Breast epithelium (tissue), 4 donors: Measurements from ENCODE around the gene PKNOX2. TPM values are rescaled to one million over a fixed set of nuclear protein-coding genes. Genes with fewer than 3 reads are reported as not detected.

Experiments used
- DNase-seq, 2 donors: peaks; one replicate each; pipeline ENCODE4 v3.0.0-alpha.2; 2019; ENCODE audit warnings: low spot score in 2 of 2
- H3K27ac ChIP-seq, 2 donors: fragments of 200-600 bp; sonication (generic) in 1 of 2; one replicate each; pipeline ENCODE4 v1.5.1; 2016 to 2019; ENCODE audit warnings: mild to moderate bottlenecking in 1 of 2
- H3K27me3 ChIP-seq, 2 donors: fragments of 200-600 bp; sonication (generic) in 1 of 2; one replicate each; pipeline versions ENCODE4 v1.5.1 to v1.6.0; 2017 to 2019; ENCODE audit warnings: control low read depth in 1 of 2, mild to moderate bottlenecking in 1 of 2
- H3K36me3 ChIP-seq: fragments of 200-600 bp; one replicate; pipeline ENCODE4 v1.5.1; 2019
- H3K4me1 ChIP-seq, 2 donors: fragments of 200-600 bp; sonication (generic); one replicate each; pipeline ENCODE4 v1.5.1; 2016 to 2019; ENCODE audit warnings: control low read depth in 1 of 2
- H3K4me3 ChIP-seq, 3 donors: fragments of 200-600 bp; sonication (generic); 1 replicate in 2 of 3; 2 replicates in 1 of 3; pipeline ENCODE4 v1.5.1; 2016 to 2019; ENCODE audit warnings: mild to moderate bottlenecking in 3 of 3, moderate library complexity in 2 of 3
- H3K9me3 ChIP-seq, 2 donors: fragments of 200-600 bp; sonication (generic) in 1 of 2; one replicate each; pipeline ENCODE4 v1.5.1; 2016 to 2019; ENCODE audit warnings: control low read depth in 1 of 2
- CTCF ChIP-seq, 3 donors: fragments of 450-650 bp; IDR thresholded peaks; one replicate each; pipeline ENCODE4 v1.5.1; 2016 to 2017; ENCODE audit warnings: antibody characterized with exemption in 3 of 3, mild to moderate bottlenecking in 3 of 3, moderate library complexity in 3 of 3
- POLR2A ChIP-seq: fragments of 450-650 bp; IDR thresholded peaks from one replicate; pipeline ENCODE4 v1.6.1; 2016; ENCODE audit warnings: antibody characterized with exemption, mild to moderate bottlenecking, moderate library complexity
- POLR2AphosphoS5 ChIP-seq, 3 donors: sonication (generic); formaldehyde crosslinking; IDR thresholded peaks; one replicate each; pipeline ENCODE4 v1.6.1; 2017; ENCODE audit warnings: antibody characterized with exemption in 3 of 3
- intact Hi-C: fragments of 100-400 bp; cut with DNase I; formaldehyde crosslinking; loops from one replicate; pipeline ENCODE4 v1.15.1; 2023; ENCODE audit warnings: low total_unique reads
- total RNA-seq, 3 donors: library from RNA; depleted of rRNA; stranded (reverse); fragments of >200 nt; gene quantifications; one replicate each; pipeline ENCODE4 v1.1.0, GENCODE V29; 2016

PKNOX2 gene
- total RNA-seq, 3 donors from 2014 or later, result 0.32 to 1.0 (median 0.66) TPM

DNA sequence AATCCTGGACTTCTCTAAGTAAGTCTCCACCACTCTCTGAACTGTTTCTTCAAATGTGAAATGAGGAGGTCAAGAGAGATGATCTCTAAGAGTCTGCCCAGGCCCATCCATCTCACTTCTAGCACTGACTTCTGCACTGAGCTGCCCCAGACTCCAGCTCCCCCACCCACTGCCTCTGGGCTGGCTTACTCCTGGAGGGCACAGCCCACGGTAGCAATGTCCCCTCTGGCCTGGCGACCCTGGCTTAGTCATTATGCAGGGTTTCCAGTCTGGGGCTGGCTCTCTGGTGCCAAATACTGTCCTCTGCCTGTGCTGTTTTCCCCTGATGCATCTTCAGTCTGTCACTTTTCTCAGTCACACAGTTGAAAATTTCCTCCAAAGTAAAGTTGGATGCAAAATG is 60.9 kb downstream of the PKNOX2 start:
- H3K9me3 ChIP-seq, result no peaks in the 10 kb centered on the region
- H3K4me1 ChIP-seq, result no peaks in the 10 kb centered on the region
- no peak for DNase-seq
- TF ChIP-seq POLR2AphosphoS5 (IDR thresholded peaks at IDR 0.05) (no peak), CTCF (IDR thresholded peaks at IDR 0.05) (no peak), POLR2A (no peak)
- H3K27ac ChIP-seq, result no peak overlapping the region
- intact Hi-C loops, result loop anchor here (5.0 kb wide), 1 partner anchor 592 kb away; no protein-coding TSS in a partner anchor
- H3K36me3 ChIP-seq, result no peaks in the 10 kb centered on the region
- peaks cover 0 to 3% of the 10 kb centered on the region in 2 donors for H3K27me3 ChIP-seq
- H3K4me3 ChIP-seq, result no peak overlapping the region

- Histone ChIP-seq H3K27me3 (peaks cover 0 to 3% of the 10 kb centered on the region in 2 donors), H3K36me3 (no peaks in the 10 kb centered on the region), H3K4me1 (no peaks in the 10 kb centered on the region), H3K9me3 (no peaks in the 10 kb centered on the region), H3K27ac (no peak overlapping the region), H3K4me3 (no peak overlapping the region)
- no peak for TF ChIP-seq CTCF (IDR thresholded peaks at IDR 0.05)
- intact Hi-C loops, result loop anchor here (5.0 kb wide), 1 partner anchor 591 kb away; no protein-coding TSS in a partner anchor
- no peak for DNase-seq
Observed at GRCh38 chr11:125226031-125226430, 61.5 kb downstream of the PKNOX2 start.

- intact Hi-C loops, result loop anchor here (5.0 kb wide), 1 partner anchor 591 kb away; no protein-coding TSS in a partner anchor
Observed at GRCh38 chr11:125226706-125227105, 62.2 kb downstream of the PKNOX2 start.

GRCh38 chr11:125227151-125227550 is 62.6 kb downstream of the PKNOX2 start:
- H3K4me1 ChIP-seq, result no peaks in the 10 kb centered on the region
- H3K4me3 ChIP-seq, result no peak overlapping the region
- intact Hi-C loops, result loop anchor here (5.0 kb wide), 1 partner anchor 590 kb away; no protein-coding TSS in a partner anchor
- H3K27ac ChIP-seq, result no peak overlapping the region
- H3K27me3 ChIP-seq, result peaks cover 0 to 3% of the 10 kb centered on the region in 2 donors
- no peak for DNase-seq
- H3K36me3 ChIP-seq, result no peaks in the 10 kb centered on the region
- TF ChIP-seq CTCF (IDR thresholded peaks at IDR 0.05) (no peak), POLR2AphosphoS5 (IDR thresholded peaks at IDR 0.05) (no peak), POLR2A (no peak)
- no peaks in the 10 kb centered on the region for H3K9me3 ChIP-seq

More at GRCh38 chr11:125226706-125227105, 62.2 kb downstream of the PKNOX2 start:
- no peaks in the 10 kb centered on the region for H3K4me1 ChIP-seq
- H3K4me3 ChIP-seq, result no peak overlapping the region
- DNase-seq, result no peak
- no peaks in the 10 kb centered on the region for H3K36me3 ChIP-seq
- TF ChIP-seq CTCF (IDR thresholded peaks at IDR 0.05), result no peak
- no peak for TF ChIP-seq POLR2A
- no peak for TF ChIP-seq POLR2AphosphoS5 (IDR thresholded peaks at IDR 0.05)
- peaks cover 0 to 3% of the 10 kb centered on the region in 2 donors for H3K27me3 ChIP-seq
- no peaks in the 10 kb centered on the region for H3K9me3 ChIP-seq
- H3K27ac ChIP-seq, result no peak overlapping the region

DNA sequence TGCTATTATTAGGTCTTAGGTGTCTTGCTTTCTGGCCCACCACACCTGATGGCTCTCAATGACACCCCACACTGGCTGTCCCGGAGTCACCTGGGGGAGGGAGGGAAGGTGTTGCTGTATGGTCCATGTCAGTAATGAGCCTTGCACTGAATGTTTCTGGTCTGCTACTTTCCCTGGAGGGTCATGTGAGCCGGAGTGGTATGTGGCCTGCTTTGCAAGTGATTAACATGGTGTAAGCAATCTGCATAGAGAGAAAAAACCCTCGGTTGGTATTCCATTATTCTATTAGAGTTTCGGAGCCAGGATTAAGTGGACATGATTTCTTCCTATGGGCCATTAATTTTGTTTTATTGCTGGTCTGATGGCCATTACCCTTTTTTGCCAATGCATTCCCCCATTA is 63.9 kb downstream of the PKNOX2 start:
- no peak for DNase-seq
- H3K4me3 ChIP-seq, result no peak overlapping the region
- no peaks in the 10 kb centered on the region for H3K9me3 ChIP-seq
- TF ChIP-seq POLR2A, result no peak
- no peak for TF ChIP-seq CTCF (IDR thresholded peaks at IDR 0.05)
- no peak for TF ChIP-seq POLR2AphosphoS5 (IDR thresholded peaks at IDR 0.05)
- H3K36me3 ChIP-seq, result no peaks in the 10 kb centered on the region
- intact Hi-C loops, result loop anchor here (5.0 kb wide), 1 partner anchor 589 kb away; no protein-coding TSS in a partner anchor
- H3K27me3 ChIP-seq, result peaks cover 0 to 6% of the 10 kb centered on the region in 2 donors
- H3K27ac ChIP-seq, result no peak overlapping the region
- H3K4me1 ChIP-seq, result no peaks in the 10 kb centered on the region
